K562 (cell line): ENCODE results near the gene GTPBP1. TPM values are rescaled to one million over a fixed set of nuclear protein-coding genes. Genes with fewer than 3 reads are reported as not detected.

ENCODE experiments used
- CBFA2T2 ChIP-seq: fragments of 450-650 bp; conservative IDR thresholded peaks from 2 replicates; pipeline ENCODE4 v1.6.1; 2017; ENCODE audit warnings: mild to moderate bottlenecking
- EGR1 ChIP-seq: fragments of 450-650 bp; conservative IDR thresholded peaks from 2 replicates; pipeline ENCODE4 v1.6.1; 2017; ENCODE audit warnings: mild to moderate bottlenecking
- EP300 ChIP-seq: IDR thresholded peaks from 2 replicates; pipeline ENCODE4 v1.6.1; 2012; ENCODE audit warnings: low read length, improper control_type of control experiment
- EP400 ChIP-seq: fragments of 450-650 bp; IDR thresholded peaks from 2 replicates; pipeline ENCODE4 v1.6.1; 2017; ENCODE audit warnings: antibody characterized with exemption, mild to moderate bottlenecking, moderate library complexity
- FOXJ3 ChIP-seq: sonication (generic); formaldehyde crosslinking; IDR thresholded peaks from 2 replicates; pipeline ENCODE4 v1.4.0; 2020; ENCODE audit warnings: mild to moderate bottlenecking, missing genetic modification reagents
- HDAC1 ChIP-seq, 2 experiments: fragments of 450-650 bp; IDR thresholded peaks; 2 replicates each; pipeline ENCODE4 v1.6.1; 2016 to 2017; ENCODE audit warnings: inconsistent platforms in 1 of 2, mild to moderate bottlenecking in 1 of 2, moderate library complexity in 1 of 2
- KDM1A ChIP-seq, 2 experiments: fragments of 450-650 bp; IDR thresholded peaks; 2 replicates each; pipeline ENCODE4 v1.6.1; 2016; ENCODE audit warnings: mild to moderate bottlenecking in 2 of 2
- MAFK ChIP-seq: IDR thresholded peaks from 2 replicates; pipeline ENCODE4 v1.6.1; 2011; ENCODE audit warnings: low read length, improper control_type of control experiment
- MCM3 ChIP-seq: fragments of 450-650 bp; IDR thresholded peaks from 2 replicates; pipeline ENCODE4 v1.6.1; 2016
- MYC ChIP-seq, 2 experiments: fragments of 250-450 bp in 1 of 2; sonication (Bioruptor Pico) in 1 of 2; IDR thresholded peaks; 2 replicates each; pipeline versions ENCODE4 v1.5.1 to v1.6.1; 2012 to 2021; ENCODE audit warnings: low read depth in 2 of 2, borderline replicate concordance in 1 of 2, improper control_type of control experiment in 1 of 2, low read length in 1 of 2, mild to moderate bottlenecking in 1 of 2, moderate library complexity in 1 of 2
- NCOA1 ChIP-seq: fragments of 450-650 bp; IDR thresholded peaks from 2 replicates; pipeline ENCODE4 v1.6.1; 2016; ENCODE audit warnings: low read depth
- NFE2 ChIP-seq: IDR thresholded peaks from 2 replicates; pipeline ENCODE4 v1.6.1; 2014; ENCODE audit warnings: antibody characterized with exemption, low read depth
- TBP ChIP-seq: optimal IDR thresholded peaks from 2 replicates; pipeline ENCODE3; 2011; ENCODE audit warnings: low read depth, low read length, improper control_type of control experiment
- THRAP3 ChIP-seq: fragments of 450-650 bp; IDR thresholded peaks from 2 replicates; pipeline ENCODE4 v1.6.1; 2016; ENCODE audit warnings: mild to moderate bottlenecking, inconsistent platforms, borderline replicate concordance
- XRCC3 ChIP-seq: fragments of 450-650 bp; IDR thresholded peaks from 2 replicates; pipeline ENCODE4 v1.6.1; 2017; ENCODE audit warnings: mild to moderate bottlenecking, moderate library complexity
- ZNF263 ChIP-seq: sonication (generic); formaldehyde crosslinking; IDR thresholded peaks from 2 replicates; pipeline ENCODE4 v1.8.0; 2022; ENCODE audit warnings: mild to moderate bottlenecking, missing genetic modification reagents, borderline replicate concordance
- polyA plus RNA-seq, 8 experiments: library from polyadenylated mRNA; depleted of rRNA in 4 of 8; stranded (reverse) in 5 of 8; unstranded in 3 of 8; fragments of >200 nt; fragmentation: Nextera tagmentation in 2 of 8; fragmentation: Illumina TruSeq in 1 of 8; extraction: Ambion mirVana in 2 of 8; extraction: Trizol in 1 of 8; gene quantifications; 2 replicates each; pipeline versions ENCODE4 v1.2.1 to v1.2.3, GENCODE V29; 2011 to 2014; ENCODE audit warnings: inconsistent platforms in 1 of 8, missing spikeins in 1 of 8
- total RNA-seq, 7 experiments: library from RNA; depleted of rRNA in 6 of 7; stranded (reverse); fragments of >200 nt in 6 of 7; fragmentation: Illumina TruSeq in 2 of 7; extraction: Trizol in 2 of 7; gene quantifications; 2 replicates each; pipeline versions ENCODE4 v1.2.1 to v1.2.3, GENCODE V29; 2011 to 2021; ENCODE audit warnings: low replicate concordance in 1 of 7
- TF ChIP-seq, protein P1 (sequence below): sonication (generic); formaldehyde crosslinking; IDR thresholded peaks from 2 replicates; pipeline ENCODE4 v1.5.0; 2020; ENCODE audit warnings: missing genetic modification reagents
- TF ChIP-seq, protein P2 (sequence below): fragments of 250-450 bp; sonication (Bioruptor Pico); IDR thresholded peaks from 2 replicates; pipeline ENCODE4 v1.4.0; 2020
- TF ChIP-seq, protein P3 (sequence below), 3 experiments: fragments of 200-800 bp in 1 of 3; sonication (Bioruptor generic) in 1 of 3; sonication (generic) in 1 of 3; formaldehyde crosslinking in 1 of 3; IDR thresholded peaks; 2 replicates each; pipeline versions ENCODE4 v1.6.1 to v1.8.0; 2016 to 2022; ENCODE audit warnings: mild to moderate bottlenecking in 2 of 3, missing compliant biosample characterization in 2 of 3, missing genetic modification characterization in 2 of 3, missing genetic modification reagents in 1 of 3
- TF ChIP-seq, protein P4 (sequence below): IDR thresholded peaks from 2 replicates; pipeline ENCODE4 v1.6.1; 2014; ENCODE audit warnings: antibody characterized with exemption

The GTPBP1 gene
- total and polyA plus RNA-seq, 9 of the 15 experiments (the other 6 are each of a cell fraction or from before 2014, with no cell fraction given) = 0.83 to 53.2 (median 23.3) TPM

DNA sequence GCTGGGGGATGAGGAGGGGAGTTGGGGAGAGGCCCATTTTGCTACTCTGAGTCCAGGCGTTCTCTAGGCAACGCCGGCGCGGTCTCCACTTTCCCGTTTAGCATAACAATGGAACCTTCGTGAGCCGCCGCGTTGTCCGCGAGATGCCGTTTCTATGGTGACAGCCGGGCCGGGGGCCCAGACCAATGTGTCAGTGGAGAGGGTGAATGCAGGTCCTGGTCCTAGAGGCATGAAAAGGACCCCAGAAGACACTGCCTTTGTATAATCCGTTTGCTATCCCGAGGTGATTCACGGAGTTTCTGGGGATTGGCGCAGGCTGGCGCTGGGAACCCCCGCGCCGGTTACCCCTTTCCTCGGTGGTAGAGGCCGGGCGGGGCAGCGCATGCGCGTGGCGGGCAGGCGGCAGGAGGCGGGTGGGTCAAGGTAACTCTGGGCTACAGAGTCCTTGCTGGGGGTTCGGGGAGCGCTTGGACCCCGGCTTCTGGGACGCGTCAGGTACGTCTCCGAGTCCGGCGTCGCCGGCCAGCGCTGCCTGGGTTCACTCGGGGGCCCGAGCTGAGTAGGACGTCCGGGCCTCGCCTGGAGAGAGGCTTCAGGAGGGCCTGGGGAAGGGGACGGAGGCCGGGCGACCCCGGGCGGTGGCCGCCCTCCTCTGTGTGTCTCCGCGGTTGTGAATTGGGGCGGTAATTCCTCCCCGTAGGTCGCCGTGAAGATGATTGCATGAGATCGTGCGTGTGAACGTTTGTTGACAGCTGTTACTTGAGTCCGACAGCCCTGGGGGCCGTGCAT, 49.3 kb upstream of the GTPBP1 start, which contains the start of the genes CBY1 and FAM227A (continued):
- TF ChIP-seq, protein P1, sequence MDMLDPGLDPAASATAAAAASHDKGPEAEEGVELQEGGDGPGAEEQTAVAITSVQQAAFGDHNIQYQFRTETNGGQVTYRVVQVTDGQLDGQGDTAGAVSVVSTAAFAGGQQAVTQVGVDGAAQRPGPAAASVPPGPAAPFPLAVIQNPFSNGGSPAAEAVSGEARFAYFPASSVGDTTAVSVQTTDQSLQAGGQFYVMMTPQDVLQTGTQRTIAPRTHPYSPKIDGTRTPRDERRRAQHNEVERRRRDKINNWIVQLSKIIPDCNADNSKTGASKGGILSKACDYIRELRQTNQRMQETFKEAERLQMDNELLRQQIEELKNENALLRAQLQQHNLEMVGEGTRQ (CRISPR knock-in tag) = no peak
- TF ChIP-seq EGR1 (no peak), XRCC3 (no peak), EP400 (peak; percentile 38; the same call in 1 of the 2 replicates), NFE2 (no peak), NCOA1 (no peak), ZNF263 (CRISPR knock-in tag) (0 out of 2 replicates have a peak, but pooled peaks have one; percentile 38), CBFA2T2 (no peak), EP300 (no peak), MCM3 (no peak), TBP (peak; percentile 47), THRAP3 (no peak), FOXJ3 (CRISPR knock-in tag) (no peak), MYC (IDR thresholded peaks at IDR 0.05; ENCODE audit: low read depth, low read length) (no peak), MYC (CRISPR knock-in tag; IDR thresholded peaks at IDR 0.05; ENCODE audit: borderline replicate concordance, low read depth) (no peak), KDM1A (IDR thresholded peaks at IDR 0.05) (no peak), MAFK (no peak), HDAC1 (IDR thresholded peaks at IDR 0.05) (peak in 1 of 2 experiments; percentile 10; a peak in 1 of 4 replicates)
- TF ChIP-seq, protein P2, sequence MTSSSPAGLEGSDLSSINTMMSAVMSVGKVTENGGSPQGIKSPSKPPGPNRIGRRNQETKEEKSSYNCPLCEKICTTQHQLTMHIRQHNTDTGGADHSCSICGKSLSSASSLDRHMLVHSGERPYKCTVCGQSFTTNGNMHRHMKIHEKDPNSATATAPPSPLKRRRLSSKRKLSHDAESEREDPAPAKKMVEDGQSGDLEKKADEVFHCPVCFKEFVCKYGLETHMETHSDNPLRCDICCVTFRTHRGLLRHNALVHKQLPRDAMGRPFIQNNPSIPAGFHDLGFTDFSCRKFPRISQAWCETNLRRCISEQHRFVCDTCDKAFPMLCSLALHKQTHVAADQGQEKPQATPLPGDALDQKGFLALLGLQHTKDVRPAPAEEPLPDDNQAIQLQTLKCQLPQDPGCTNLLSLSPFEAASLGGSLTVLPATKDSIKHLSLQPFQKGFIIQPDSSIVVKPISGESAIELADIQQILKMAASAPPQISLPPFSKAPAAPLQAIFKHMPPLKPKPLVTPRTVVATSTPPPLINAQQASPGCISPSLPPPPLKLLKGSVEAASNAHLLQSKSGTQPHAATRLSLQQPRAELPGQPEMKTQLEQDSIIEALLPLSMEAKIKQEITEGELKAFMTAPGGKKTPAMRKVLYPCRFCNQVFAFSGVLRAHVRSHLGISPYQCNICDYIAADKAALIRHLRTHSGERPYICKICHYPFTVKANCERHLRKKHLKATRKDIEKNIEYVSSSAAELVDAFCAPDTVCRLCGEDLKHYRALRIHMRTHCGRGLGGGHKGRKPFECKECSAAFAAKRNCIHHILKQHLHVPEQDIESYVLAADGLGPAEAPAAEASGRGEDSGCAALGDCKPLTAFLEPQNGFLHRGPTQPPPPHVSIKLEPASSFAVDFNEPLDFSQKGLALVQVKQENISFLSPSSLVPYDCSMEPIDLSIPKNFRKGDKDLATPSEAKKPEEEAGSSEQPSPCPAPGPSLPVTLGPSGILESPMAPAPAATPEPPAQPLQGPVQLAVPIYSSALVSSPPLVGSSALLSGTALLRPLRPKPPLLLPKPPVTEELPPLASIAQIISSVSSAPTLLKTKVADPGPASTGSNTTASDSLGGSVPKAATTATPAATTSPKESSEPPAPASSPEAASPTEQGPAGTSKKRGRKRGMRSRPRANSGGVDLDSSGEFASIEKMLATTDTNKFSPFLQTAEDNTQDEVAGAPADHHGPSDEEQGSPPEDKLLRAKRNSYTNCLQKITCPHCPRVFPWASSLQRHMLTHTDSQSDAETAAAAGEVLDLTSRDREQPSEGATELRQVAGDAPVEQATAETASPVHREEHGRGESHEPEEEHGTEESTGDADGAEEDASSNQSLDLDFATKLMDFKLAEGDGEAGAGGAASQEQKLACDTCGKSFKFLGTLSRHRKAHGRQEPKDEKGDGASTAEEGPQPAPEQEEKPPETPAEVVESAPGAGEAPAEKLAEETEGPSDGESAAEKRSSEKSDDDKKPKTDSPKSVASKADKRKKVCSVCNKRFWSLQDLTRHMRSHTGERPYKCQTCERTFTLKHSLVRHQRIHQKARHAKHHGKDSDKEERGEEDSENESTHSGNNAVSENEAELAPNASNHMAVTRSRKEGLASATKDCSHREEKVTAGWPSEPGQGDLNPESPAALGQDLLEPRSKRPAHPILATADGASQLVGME (CRISPR knock-in tag) = peak; percentile 23; the same call in 1 of the 2 replicates
- TF ChIP-seq, protein P3, sequence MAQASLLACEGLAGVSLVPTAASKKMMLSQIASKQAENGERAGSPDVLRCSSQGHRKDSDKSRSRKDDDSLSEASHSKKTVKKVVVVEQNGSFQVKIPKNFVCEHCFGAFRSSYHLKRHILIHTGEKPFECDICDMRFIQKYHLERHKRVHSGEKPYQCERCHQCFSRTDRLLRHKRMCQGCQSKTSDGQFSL (CRISPR knock-in tag; IDR thresholded peaks at IDR 0.05) = no peak
- TF ChIP-seq, protein P3 (tag; IDR thresholded peaks at IDR 0.05) = no peak
- TF ChIP-seq, protein P4, sequence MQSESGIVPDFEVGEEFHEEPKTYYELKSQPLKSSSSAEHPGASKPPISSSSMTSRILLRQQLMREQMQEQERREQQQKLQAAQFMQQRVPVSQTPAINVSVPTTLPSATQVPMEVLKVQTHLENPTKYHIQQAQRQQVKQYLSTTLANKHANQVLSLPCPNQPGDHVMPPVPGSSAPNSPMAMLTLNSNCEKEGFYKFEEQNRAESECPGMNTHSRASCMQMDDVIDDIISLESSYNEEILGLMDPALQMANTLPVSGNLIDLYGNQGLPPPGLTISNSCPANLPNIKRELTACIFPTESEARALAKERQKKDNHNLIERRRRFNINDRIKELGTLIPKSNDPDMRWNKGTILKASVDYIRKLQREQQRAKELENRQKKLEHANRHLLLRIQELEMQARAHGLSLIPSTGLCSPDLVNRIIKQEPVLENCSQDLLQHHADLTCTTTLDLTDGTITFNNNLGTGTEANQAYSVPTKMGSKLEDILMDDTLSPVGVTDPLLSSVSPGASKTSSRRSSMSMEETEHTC = no peak
